Karpas-422 (cell line): ENCODE data around the gene TMEM236. TPM values are rescaled to one million over a fixed set of nuclear protein-coding genes. Genes with fewer than 3 reads are reported as not detected.

ENCODE experiments used
- DNase-seq: peaks from one replicate; pipeline ENCODE4 v3.0.0-alpha.2; 2015
- H2AFZ ChIP-seq: fragments of 200-600 bp; sonication (generic); 2 replicates; pipeline ENCODE4 v1.6.1; 2014; ENCODE audit warnings: antibody characterized with exemption, low read length, mixed read lengths
- H3K27ac ChIP-seq: fragments of 200-600 bp; sonication (generic); 2 replicates; pipeline ENCODE4 v1.5.1; 2014; ENCODE audit warnings: mild to moderate bottlenecking, low read length, moderate library complexity
- H3K27me3 ChIP-seq: fragments of 200-600 bp; sonication (generic); 2 replicates; pipeline ENCODE4 v1.6.1; 2014; ENCODE audit warnings: low read length, mixed read lengths
- H3K36me3 ChIP-seq: fragments of 200-600 bp; sonication (generic); 2 replicates; pipeline ENCODE4 v1.6.1; 2014; ENCODE audit warnings: low read length, mixed read lengths; ENCODE audit not compliant: insufficient read depth
- H3K4me1 ChIP-seq: fragments of 200-600 bp; sonication (generic); 2 replicates; pipeline ENCODE4 v1.6.1; 2014; ENCODE audit warnings: mild to moderate bottlenecking, low read length, mixed read lengths
- H3K4me2 ChIP-seq: fragments of 200-600 bp; sonication (generic); 2 replicates; pipeline ENCODE4 v1.6.1; 2014; ENCODE audit warnings: low read length, low read depth, mild to moderate bottlenecking; ENCODE audit not compliant: poor library complexity, severe bottlenecking
- H3K4me3 ChIP-seq: fragments of 200-600 bp; sonication (generic); 2 replicates; pipeline ENCODE4 v1.5.1; 2014; ENCODE audit warnings: mild to moderate bottlenecking, antibody characterized with exemption, low read length, mixed read lengths
- H3K79me2 ChIP-seq: fragments of 200-600 bp; sonication (generic); 2 replicates; pipeline ENCODE4 v1.6.1; 2014; ENCODE audit warnings: mild to moderate bottlenecking, low read length, mixed read lengths
- H3K9ac ChIP-seq: fragments of 200-600 bp; sonication (generic); 2 replicates; pipeline ENCODE4 v1.6.0; 2014; ENCODE audit warnings: low read length
- H3K9me2 ChIP-seq: fragments of 200-600 bp; sonication (generic), shearing (Covaris generic); replicated peaks from 2 replicates; pipeline ENCODE4 v1.6.0; 2014; ENCODE audit warnings: mild to moderate bottlenecking, low read length, moderate library complexity; ENCODE audit not compliant: insufficient read depth
- H3K9me3 ChIP-seq: fragments of 300-700, 200-600 bp; sonication (generic); 2 replicates; pipeline ENCODE4 v1.6.1; 2014; ENCODE audit warnings: low read length, mixed read lengths
- H4K20me1 ChIP-seq: fragments of 200-600 bp; sonication (generic); 2 replicates; pipeline ENCODE4 v1.6.1; 2014; ENCODE audit warnings: mild to moderate bottlenecking, antibody characterized with exemption, low read length, low read depth; ENCODE audit not compliant: insufficient read depth
- total RNA-seq: library from RNA; depleted of rRNA; stranded (reverse); fragments of >200 nt; shearing (Covaris generic); gene quantifications from 2 replicates; pipeline ENCODE4 v1.2.3, GENCODE V29; 2014; ENCODE audit warnings: low replicate concordance

The TMEM236 gene
- total RNA-seq, 1 experiment from 2014 or later: 0.19 TPM

GRCh38 chr10:17795083-17795482 lies 43.1 kb downstream of the TMEM236 start:
- no peaks in the 10 kb centered on the region for H3K4me1 ChIP-seq
- no peak overlapping the region for H3K27ac ChIP-seq
- no peak overlapping the region for H3K4me3 ChIP-seq
- H3K9me3 ChIP-seq: no peaks in the 10 kb centered on the region
- H3K27me3 ChIP-seq: no peaks in the 10 kb centered on the region
- no peaks in the 10 kb centered on the region for H3K79me2 ChIP-seq
- H3K4me2 ChIP-seq: no peak overlapping the region
- H2AFZ ChIP-seq: no peak overlapping the region
- no peaks in the 10 kb centered on the region for H4K20me1 ChIP-seq
- no peaks in the 10 kb centered on the region for H3K36me3 ChIP-seq
- no peak for DNase-seq
- H3K9ac ChIP-seq: no peak overlapping the region
- no peaks in the 10 kb centered on the region for H3K9me2 ChIP-seq

DNA sequence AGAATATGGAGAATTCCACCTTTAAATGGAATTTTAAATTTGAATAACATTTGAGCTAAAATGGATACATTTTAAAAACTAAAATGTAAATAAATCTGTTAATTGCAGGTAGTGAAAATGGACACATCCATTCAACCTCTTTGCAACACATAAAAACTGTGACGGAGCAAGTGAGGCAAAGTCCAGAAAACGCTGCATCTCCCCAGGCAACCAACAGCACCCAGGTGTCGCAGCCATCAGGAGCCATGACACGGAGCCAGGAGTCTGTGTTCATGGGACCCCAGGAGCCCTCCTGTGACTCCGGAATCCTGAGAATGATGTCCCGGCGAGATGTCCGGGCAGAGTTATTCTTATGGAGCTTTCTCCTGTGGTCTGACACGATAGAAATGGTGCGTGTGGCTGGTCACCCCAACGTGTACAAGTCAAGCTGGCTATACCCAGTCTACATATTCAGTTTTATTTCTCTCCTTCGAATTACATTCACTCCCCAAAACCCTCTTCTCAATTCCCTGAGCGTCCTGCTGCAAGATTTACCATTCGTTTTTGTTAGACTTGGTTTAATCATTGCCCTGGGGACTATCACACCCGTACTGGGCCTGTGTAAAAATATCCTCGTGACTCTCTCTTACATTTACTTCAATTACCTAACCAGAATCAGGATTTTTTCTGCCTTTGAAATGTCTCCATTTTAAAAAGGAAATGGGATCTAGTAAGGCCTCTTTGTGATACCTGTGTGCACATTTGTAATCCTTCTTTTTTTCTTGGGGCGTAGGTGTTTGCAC lies 44.0 kb downstream of the TMEM236 start:
- H3K9me3 ChIP-seq: no peaks in the 10 kb centered on the region
- no peaks in the 10 kb centered on the region for H3K36me3 ChIP-seq
- no peaks in the 10 kb centered on the region for H3K27me3 ChIP-seq
- H3K9ac ChIP-seq: no peak overlapping the region
- no peak overlapping the region for H3K4me2 ChIP-seq
- H3K4me1 ChIP-seq: no peaks in the 10 kb centered on the region
- no peaks in the 10 kb centered on the region for H3K9me2 ChIP-seq
- H3K27ac ChIP-seq: no peak overlapping the region
- no peaks in the 10 kb centered on the region for H4K20me1 ChIP-seq
- no peaks in the 10 kb centered on the region for H3K79me2 ChIP-seq
- DNase-seq: no peak
- no peak overlapping the region for H3K4me3 ChIP-seq
- no peak overlapping the region for H2AFZ ChIP-seq

DNA sequence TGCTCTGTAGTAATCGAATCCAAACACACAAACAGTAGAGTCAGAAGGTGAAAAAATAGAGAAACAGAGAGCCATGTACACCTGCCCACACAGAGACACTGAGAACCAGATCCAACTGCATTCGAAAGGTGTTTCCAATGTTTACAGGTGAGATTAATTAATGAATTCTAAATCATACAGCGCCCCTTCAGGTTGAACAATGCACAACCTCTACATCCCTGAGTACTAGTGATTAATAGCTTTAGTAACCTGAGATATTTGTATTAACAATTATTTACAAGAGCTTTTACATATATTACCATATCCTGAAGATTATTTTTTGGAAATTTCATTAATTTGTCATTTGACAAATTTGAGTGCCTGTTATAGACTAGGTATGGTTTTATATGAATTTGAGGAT lies 49.5 kb downstream of the TMEM236 start:
- Histone ChIP-seq H3K9ac (no peak overlapping the region), H3K9me2 (no peaks in the 10 kb centered on the region), H3K36me3 (no peaks in the 10 kb centered on the region), H3K9me3 (no peaks in the 10 kb centered on the region), H2AFZ (no peak overlapping the region), H3K27ac (no peak overlapping the region), H3K79me2 (no peaks in the 10 kb centered on the region), H3K4me2 (no peak overlapping the region), H3K27me3 (no peaks in the 10 kb centered on the region), H3K4me3 (no peak overlapping the region), H4K20me1 (no peaks in the 10 kb centered on the region), H3K4me1 (peaks cover 14% of the 10 kb centered on the region)
- no peak for DNase-seq

DNA sequence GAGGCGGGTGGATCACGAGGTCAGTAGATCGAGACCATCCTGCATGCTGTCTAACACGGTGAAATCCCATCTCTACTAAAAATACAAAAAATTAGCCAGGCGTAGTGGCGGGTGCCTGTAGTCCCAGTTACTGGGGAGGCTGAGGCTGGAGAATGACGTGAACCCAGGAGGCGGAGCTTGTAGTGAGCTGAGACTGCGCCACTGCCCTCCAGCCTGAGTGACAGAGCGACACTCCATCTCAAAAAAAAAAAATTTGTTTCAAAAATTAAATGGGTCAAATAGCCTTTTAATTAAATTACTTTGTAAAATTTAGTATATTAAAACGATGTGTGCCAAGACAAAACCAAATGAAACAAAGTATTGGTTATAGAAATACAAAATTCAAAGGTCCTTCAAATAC lies 50.3 kb downstream of the TMEM236 start:
- no peaks in the 10 kb centered on the region for H3K9me3 ChIP-seq
- no peak overlapping the region for H2AFZ ChIP-seq
- no peaks in the 10 kb centered on the region for H3K36me3 ChIP-seq
- no peaks in the 10 kb centered on the region for H3K79me2 ChIP-seq
- H4K20me1 ChIP-seq: no peaks in the 10 kb centered on the region
- no peak overlapping the region for H3K9ac ChIP-seq
- no peak overlapping the region for H3K27ac ChIP-seq
- H3K4me1 ChIP-seq: peaks cover 14% of the 10 kb centered on the region
- H3K4me3 ChIP-seq: no peak overlapping the region
- H3K27me3 ChIP-seq: no peaks in the 10 kb centered on the region
- DNase-seq: no peak
- no peak overlapping the region for H3K4me2 ChIP-seq
- H3K9me2 ChIP-seq: no peaks in the 10 kb centered on the region

DNA sequence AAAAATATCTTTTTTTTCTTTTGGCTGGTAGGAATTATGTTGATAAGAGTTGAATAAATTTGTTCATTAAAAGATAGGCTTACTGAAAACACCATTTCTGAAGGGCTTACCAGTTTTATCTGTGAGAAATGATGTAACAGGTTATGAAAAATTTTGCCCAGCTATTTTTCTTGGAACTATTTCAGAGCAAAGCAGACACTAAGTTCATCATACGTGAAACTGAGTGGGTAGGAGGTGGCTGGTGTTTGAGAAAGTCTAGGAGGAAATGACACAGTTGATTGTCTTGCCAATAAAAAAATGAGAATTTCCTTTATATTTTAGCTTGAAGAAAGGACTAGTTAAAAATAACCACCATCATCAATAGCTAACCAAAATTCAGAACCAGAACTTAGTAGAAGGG lies 51.0 kb downstream of the TMEM236 start:
- H3K9ac ChIP-seq: no peak overlapping the region
- H4K20me1 ChIP-seq: no peaks in the 10 kb centered on the region
- no peak for DNase-seq
- H3K9me2 ChIP-seq: no peaks in the 10 kb centered on the region
- H3K4me3 ChIP-seq: no peak overlapping the region
- no peaks in the 10 kb centered on the region for H3K36me3 ChIP-seq
- no peaks in the 10 kb centered on the region for H3K27me3 ChIP-seq
- no peak overlapping the region for H3K4me2 ChIP-seq
- no peaks in the 10 kb centered on the region for H3K9me3 ChIP-seq
- H3K27ac ChIP-seq: no peak overlapping the region
- H3K79me2 ChIP-seq: no peaks in the 10 kb centered on the region
- H2AFZ ChIP-seq: no peak overlapping the region
- peaks cover 14% of the 10 kb centered on the region for H3K4me1 ChIP-seq

- Histone ChIP-seq H4K20me1 (no peaks in the 10 kb centered on the region), H3K27me3 (no peaks in the 10 kb centered on the region), H3K4me3 (no peak overlapping the region), H3K79me2 (no peaks in the 10 kb centered on the region), H2AFZ (no peak overlapping the region), H3K9ac (no peak overlapping the region; the same call in 1 of the 2 replicates), H3K4me1 (peaks cover 14% of the 10 kb centered on the region), H3K4me2 (peak overlapping the region; percentile 54), H3K9me3 (no peaks in the 10 kb centered on the region), H3K36me3 (no peaks in the 10 kb centered on the region), H3K27ac (no peak overlapping the region), H3K9me2 (no peaks in the 10 kb centered on the region)
- DNase-seq: no peak
These were observed 53.3 kb downstream of the TMEM236 start for GRCh38 chr10:17805330-17805729.

DNA sequence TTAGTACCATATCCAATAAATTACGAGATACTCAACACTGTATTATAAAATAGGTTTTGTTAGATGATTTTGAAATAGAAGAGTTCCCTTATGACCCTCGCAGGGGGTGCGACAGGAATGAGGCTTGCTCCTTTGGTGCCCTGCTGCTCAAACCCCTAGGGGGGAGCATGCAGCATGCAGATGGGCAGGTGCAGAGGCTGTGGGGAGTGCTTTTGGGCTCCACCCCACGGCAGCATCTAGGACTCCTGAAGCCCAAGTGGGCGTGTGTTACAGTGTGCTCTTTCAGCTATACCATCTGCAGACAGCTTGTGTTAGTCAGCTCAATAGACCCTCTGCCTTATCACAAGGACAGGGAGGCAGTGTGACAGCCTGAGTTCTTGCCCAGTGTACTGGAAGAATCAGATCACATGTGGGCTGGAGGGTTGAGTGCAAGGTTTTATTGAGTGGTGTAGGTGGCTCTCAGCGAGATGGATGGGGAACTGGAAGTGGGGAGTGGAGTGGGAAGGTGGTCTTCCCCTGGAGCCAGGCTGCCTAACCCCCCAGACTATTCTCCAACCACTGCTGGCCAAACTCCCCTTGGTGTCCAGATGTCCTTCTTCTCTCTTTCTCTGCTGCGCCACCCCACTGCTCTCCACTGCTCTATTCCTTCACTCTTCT lies 54.0 kb downstream of the TMEM236 start:
- Histone ChIP-seq H3K4me2 (peak overlapping the region; percentile 54), H3K27me3 (no peaks in the 10 kb centered on the region), H2AFZ (no peak overlapping the region), H4K20me1 (no peaks in the 10 kb centered on the region), H3K9me3 (no peaks in the 10 kb centered on the region), H3K9ac (no peak overlapping the region), H3K9me2 (no peaks in the 10 kb centered on the region), H3K4me1 (peaks cover 14% of the 10 kb centered on the region), H3K79me2 (no peaks in the 10 kb centered on the region), H3K27ac (no peak overlapping the region), H3K36me3 (no peaks in the 10 kb centered on the region), H3K4me3 (no peak overlapping the region)
- DNase-seq: peak; percentile 71

- Histone ChIP-seq H3K4me3 (no peak within 1 kb of the TSS), H3K4me1 (peaks cover 14% of the 10 kb centered on the region), H3K27me3 (no peaks in the 10 kb centered on the region), H3K9ac (no peak within 1 kb of the TSS), H3K79me2 (no peaks in the 10 kb centered on the region), H3K9me3 (no peaks in the 10 kb centered on the region), H4K20me1 (no peaks in the 10 kb centered on the region), H3K9me2 (no peaks in the 10 kb centered on the region), H3K27ac (no peak within 1 kb of the TSS), H2AFZ (no peak within 1 kb of the TSS), H3K36me3 (no peaks in the 10 kb centered on the region), H3K4me2 (no peak within 1 kb of the TSS)
- no peak for DNase-seq
These were observed 57.2 kb downstream of the TMEM236 start, which contains the start of gene MRC1 for GRCh38 chr10:17808971-17809841. MRC1 (plus strand) TSS chr10:17809348; CDS start chr10:17809466, 118 bp downstream.
